Suppressor macrophage (primary cell): Measurements from ENCODE around the gene RTP5.
"Not testable (repeated sequence)": the region's sequence is repeated elsewhere in the genome, so short reads cannot be mapped to it uniquely, and the experiment has no call there.

Experiments
- DNase-seq, 4 experiments: peaks; one replicate each; pipeline ENCODE4 v3.0.0-alpha.2; 2020 to 2022

The RTP5 gene

DNA sequence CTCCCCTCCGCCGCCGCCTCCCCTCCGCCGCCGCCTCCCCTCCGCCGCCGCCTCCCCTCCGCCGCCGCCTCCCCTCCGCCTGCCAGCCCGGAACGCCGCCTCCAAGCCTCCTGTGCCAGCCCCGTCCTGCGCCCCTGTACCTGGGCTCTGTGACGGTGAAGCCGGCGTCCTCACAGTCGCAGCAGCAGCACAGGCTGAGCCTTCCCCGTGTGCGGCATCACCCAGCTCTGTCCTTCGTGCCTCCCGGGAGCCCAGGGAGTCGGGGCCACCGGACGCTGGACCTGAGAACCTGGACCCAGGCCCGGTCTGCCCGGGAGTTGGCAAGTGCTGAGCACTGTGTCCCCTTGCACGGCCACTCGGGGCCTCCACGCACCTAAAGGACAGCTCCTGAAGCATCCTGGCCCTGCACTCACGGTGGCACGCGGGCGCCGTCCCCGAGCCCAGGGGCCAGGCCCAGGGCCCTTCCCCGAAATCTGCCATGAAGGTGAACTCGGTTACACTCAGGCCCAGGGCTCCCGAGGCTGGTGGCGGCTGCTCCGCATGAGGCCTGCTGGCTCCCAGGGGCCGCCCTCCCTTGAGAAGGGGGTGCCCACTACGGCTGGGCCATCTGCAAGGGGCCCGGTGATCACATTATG is 32.9 kb downstream of the RTP5 start:
- DNase-seq, result no peak

DNA sequence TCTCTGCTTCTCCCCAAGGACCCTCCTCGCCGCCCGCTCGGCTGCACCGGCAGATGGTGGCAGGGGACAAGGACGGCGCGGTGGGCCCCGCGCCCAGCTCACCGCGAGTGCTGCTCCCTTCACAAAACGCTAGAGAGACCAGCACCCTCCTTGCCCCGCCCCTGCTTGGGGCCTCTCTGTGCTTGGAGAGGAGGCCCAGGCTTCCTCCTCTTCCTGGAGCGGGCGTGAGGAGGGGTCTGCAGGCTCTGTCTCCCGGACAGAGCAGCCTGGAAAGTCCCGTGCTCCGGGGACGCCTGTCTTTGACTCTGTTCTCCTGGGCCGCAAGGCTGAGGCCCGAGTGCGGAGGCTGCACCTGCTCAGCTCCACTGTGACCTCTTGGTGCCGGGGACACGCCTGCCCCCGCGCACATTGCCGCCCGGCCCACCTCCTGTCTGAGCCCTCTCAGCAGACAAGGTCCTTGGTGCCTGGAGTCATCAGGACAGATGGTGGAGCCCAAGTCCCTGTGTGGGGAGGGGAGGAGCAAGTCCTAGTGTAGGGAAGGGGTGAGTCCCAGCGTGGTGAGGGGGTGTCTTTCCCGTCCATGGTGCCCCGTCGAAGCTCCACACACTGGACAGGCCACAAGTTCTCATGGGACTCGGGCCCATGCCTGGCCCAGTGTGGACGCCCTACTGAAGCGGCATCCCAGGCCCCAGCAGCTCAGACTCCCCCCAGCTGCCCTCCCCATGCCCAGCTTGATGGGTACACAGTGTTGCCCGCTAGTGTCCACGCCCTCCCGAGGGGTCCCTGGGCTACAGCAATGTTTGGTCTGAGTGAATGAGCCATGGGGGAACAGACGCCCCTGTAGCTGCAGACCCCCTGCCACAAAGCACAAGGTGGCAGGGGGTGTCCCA is 33.8 kb downstream of the RTP5 start:
- no peak for DNase-seq

DNA sequence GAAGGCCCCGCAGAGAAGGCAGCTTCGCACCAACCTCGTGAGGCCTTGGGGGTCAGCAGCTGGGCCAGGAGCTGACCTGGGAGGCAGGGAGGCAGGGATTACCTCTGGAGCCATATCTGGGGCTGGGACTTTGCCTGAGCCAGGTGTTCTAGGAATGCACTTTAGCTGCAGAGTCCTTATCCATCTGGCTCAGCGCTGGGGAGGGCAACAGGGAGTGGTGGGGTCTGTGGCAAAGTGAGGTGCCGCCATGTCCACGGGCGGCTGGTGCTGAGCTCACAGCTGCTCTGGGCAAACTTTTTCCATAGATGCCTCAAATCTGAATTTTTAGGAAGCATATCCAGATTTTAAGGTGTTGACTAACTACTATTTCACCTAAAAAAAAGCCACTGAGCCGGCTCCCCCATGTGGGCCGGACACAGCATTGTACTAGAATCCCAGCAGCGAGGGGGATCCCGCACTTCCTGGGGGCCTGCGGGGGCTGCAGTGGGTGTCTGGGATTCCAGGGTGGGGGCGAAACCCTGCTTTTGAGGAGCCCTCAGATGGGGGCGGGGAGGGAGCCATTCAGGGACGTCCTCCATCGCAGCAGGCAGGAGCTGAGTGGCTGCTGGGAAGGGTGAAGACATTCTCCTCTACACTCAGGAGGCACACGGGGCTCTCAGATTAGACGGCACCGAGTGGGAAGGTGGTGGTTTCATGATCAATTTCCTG is 34.6 kb downstream of the RTP5 start:
- DNase-seq, result no peak

DNA sequence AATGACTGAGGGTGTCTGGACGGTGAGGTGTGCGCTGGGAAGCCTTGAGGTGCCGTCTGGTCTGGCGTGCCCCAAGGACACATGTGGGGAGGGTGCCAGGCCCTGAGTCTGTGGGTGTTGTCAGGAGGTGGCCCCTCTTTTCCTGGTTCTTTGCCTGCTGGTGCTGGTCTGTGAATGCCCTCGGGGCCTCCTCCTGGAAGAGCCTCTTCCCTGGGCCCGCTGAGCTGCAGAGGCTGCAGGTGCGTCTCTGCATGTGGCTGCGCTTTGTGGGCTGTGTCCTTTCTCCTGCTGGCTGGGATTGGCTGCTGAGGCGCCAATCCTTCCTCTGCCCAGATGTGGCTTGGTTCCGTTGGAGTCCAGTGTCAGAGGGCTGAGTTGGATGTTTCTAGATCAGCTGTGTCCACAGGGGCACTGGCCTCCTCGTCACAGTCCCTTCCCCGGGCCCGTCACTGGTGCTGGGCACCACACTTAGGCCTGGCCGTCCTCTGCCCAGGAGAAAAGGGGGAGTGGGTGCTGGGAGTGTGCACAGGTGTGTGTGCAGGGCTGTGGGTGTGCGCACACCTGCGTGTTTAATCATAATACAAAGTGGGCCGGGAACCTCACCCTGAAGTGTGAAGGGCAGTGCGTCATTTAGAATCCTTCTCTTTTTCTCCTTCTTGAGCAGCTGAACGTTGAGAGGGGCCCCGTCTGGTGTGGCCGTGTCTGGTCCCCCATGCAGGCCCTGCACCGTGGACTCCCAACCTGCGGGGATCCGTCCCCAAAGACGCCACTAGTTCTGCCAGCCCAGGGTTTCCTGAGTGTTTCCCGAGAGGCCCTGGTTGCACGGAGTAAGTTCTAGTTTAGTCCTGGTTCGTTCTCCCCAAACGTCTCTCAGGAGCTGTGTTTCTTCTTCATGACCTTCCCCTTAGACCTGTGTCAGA is 35.5 kb downstream of the RTP5 start:
- no peak for DNase-seq

DNA sequence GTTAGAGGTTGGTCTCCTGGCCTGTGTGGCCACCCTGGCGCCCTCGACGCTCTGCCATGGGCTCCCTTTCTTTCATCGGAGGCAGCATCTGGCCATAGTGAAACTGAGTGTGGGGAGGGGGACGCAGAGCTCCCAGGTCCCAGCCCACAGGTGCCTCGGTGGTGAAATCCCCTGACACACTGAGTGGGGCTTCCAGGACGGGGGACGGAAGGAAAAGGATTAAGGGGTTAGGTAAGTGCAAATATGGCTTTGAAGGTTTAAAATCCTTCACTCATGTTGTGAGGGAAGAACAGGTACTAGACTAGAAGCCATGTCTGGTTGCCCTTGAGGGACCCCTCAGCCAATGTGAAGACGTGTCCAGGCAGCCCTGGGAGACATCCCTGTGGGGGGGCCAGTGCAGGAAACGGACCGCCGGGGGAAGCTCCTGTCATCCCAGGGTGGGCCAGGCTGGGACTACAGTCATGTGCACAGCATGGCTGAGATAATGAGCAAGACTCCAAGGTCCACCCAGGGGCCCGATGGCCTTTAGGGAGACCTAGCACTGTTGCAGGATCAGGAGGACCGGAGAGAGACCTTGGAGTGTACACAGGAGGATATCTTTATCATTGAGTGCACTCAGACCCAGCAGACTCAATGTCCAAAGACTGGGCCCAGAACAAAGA is 36.3 kb downstream of the RTP5 start:
- no peak for DNase-seq

DNA sequence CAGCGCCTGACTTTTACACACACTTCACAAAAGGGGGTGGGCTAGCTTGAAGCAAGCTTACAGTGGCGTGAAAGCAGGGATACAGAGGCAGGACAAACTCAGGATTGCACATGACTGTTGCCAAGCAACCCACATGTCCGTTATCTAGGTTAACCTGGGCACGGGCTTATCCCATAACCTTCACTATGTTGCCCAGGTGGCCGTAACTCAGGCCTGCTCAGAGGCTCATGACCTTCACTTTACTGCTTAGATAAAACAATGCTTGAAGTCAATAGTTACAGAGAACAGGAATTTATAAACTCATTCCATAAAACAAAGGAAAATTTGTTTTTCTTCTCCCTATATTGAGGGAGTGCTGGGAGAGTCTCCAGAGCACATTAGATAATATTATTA is 36.8 kb downstream of the RTP5 start:
- not testable (repeated sequence) for DNase-seq

DNA sequence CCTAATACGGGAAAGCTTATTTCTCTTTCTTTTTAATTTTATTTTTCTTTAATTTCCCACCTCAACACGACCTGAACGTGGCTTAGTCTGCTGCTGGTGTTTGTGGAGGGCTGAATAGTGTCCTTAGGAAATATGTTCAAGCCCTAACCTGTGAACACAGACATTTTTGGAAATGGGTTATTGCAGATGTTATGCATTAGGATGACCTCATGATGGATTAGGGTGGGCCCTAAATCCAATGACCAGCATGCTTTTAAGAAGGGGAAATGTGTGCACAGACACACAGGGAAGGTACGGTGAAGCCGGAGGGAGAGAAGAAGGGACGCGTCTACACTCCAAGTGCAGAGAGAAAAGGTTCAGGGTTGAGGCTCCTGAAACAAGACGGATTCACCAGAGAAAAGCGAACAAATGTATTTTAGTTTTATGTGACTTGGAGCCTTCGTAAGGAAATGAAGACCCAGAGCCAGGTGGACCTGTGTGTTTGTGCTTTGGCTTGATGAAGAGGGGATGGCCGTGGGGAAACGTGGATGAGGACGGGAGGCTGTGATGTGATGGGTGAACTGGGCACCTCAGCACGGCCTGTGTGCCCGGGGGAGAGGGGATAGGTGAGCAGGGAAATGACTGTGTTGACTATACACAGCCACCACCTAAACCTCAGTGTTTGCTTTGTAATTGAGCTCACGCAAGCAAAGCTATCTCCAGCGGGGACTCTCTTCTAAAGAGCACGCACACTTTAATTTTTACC is 37.5 kb downstream of the RTP5 start:
- DNase-seq, result no peak

DNA sequence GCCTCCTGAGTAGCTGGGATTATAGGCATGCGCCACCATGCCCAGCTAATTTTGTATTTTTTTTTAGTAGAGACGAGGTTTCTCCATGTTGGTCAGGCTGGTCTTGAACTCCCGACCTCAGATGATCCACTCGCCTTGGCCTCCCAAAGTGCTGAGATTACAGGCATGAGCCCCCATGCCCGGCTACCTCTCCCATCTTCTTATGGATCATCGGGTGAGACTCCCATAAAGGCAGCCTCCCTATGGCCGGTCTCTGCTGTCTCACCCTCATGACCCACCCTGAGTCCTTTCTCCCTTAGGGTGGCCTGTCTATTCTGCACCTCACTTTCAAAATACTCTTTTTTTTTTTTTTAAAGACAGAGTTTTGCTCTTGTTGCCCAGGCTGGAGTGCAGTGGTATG is 38.3 kb downstream of the RTP5 start:
- DNase-seq, result not testable (repeated sequence)

DNA sequence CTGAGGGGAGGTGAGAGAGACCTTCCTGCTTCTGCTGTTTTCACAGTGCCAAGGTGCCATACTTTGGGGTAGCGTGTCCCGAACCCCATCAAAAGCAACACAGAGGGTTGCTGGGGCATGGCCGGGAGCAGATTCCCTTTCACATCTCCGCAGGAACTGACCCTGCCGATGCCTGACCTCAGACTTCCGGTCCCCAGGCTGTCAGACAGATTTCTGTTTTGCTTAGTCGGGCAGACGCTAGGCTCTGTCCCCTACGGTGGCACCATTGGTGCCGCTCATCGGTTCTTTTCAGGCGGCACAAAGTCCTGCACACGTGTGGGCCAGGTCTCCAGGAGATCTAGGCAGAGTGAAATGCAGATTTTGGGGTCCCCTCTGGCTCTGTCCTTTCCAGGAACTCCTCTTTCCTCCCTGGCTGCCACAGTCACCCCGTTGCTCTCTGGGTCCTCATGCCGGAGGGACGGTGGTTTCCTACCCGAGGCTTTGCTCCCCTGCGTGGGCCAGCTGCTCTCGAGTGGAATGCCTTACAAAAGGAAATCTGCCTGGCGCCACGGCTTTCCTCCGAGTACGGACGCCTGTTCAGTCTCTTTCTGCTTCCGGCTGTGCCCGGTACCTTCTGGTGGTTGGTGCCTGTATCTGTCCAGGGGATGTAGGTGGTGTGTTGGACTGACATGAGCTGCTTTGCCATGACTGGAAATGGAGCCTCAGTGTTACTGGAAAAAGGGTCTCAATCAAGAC is 39.3 kb downstream of the RTP5 start:
- DNase-seq, result no peak

DNA sequence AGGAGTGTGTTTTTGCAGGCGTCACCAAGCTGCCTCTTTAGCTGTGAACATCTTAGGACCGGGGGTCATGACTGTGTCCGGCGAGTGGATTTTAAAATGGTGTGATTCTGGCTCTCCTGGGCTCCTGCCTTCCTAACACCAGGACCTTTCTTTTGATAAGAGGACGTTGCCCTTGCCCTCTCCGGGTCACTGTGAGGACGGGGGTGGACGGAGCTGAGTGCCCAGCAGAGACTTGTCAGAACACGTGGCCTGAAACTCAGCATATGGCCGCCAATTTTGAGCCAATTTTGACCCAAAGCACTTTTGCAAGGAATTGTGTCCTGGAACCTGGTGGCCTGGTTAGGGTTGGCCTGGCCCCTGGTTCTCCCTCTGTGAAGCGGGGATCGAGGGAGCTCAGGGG is 40.2 kb downstream of the RTP5 start:
- DNase-seq, result no peak

DNA sequence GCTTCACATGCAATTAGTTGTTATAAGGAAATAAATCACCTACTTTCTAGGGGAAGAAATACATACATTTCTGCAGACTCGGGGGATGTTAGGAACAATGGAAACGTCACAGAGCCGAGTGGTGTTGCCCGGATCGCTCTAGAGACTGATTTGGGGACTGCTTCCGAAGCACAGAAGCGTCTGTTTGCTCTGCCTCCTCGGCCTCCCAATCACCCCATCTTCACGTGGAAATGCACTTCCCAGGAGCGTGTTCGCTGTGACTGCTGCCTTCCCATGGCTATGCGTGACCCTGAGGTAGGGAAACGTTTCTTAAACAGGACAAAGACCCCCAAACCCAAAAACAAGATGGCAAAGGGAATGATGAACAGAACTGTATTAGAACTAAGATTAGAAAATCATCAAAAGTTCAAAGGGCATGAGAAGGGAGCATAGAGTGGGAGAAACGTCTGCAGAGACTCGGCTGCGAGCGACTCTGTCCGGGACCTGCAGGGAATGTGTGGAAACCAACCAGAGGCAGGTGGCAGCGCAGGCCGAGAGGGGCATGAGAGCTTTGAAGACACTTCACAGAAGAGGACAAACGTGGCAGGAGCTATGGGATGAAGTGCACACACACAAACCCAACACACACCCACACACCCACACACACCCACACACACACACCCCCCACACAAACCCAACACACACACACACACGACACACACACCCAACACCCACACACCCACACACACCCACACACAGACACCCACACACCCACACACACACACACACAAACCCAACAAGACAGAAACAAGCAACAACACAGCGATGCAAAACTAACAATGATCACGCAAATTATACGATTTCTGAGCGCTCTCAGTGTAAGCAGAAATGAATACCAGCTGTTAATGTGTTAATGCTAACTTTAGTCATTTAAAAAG is 41.3 kb downstream of the RTP5 start:
- DNase-seq, result no peak

DNA sequence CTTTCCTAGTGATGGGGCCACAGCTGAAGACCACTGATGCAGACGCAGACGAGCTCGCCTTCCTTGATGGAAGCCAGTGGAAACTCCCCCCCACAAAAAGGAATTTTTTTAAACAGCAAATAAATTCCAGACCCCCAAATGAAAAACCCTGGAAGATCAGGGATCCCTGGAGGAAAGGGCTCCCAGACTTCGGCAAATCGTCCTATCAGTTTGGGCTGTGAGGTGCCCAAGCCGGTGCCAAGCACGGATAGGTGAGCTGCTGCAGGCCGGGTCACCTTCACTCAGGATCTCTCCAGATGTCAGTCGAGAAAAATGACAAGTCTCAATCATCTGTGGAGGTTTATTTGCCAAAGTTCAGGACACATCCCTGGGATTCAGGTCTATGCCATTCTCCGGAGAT is 42.0 kb downstream of the RTP5 start:
- no peak for DNase-seq

DNA sequence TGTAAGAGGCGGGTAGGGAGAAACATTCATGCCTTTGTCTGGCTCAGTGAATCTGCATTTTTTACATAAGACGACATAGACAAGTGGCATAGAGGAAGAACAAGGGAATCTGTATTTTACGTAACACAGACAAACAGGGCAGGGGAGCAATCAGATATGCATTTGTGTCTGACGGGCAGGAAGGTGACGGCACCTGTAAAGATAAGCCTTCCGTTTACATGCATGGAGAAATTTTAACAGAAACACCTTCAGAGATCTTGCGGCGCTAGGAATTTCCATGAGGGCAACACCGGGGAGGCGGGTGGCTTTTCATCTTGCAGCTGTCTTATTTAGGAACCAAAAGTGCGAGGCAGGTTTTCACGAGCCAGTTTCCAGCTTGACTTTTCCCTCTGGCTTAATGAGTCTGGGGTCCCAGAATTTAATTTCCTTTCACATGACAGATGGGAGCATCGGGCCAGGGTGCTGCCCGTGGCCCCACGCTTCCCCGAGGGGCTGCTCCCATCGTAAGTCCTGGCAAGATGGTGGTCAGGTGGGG is 42.6 kb downstream of the RTP5 start:
- no peak for DNase-seq

DNA sequence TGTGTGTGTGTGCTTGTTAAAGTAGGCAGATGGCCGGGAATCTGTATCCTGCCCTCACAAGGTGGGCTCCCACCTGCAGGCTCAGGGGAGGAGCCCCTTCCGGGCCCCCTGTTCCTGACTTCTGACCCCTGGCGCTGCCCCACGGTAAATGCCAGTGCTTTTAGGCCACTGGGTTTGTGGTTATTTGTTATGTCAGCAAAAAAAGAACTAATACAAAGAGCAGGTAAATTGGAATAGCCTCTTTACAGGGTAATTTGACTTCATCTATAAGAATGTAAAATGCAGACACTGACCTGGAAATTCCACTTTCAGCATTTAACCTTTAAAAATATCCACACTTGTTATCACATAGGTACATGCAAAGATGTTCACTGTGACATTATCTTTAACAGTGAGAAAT is 44.2 kb downstream of the RTP5 start:
- DNase-seq, result no peak

DNA sequence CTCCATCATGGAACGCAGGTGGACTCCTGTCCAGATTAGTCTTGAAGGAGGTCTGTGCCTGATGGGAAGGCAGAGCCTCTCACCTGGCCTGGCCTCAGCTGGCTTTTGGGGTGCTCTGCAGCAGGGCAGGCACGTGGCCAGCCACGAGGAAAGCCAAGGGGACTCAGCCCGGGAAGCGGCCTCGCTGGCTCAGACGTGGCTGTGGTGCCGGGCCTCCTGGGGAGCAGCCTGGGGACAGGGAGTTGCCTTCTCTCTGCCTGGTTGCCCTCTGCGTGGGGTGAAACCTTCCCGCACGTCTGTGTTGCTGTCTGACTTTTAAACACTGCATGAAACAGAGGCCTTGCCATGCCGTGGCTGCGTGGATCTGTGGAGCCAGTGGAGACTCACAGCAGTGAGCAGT is 45.0 kb downstream of the RTP5 start:
- no peak for DNase-seq

DNA sequence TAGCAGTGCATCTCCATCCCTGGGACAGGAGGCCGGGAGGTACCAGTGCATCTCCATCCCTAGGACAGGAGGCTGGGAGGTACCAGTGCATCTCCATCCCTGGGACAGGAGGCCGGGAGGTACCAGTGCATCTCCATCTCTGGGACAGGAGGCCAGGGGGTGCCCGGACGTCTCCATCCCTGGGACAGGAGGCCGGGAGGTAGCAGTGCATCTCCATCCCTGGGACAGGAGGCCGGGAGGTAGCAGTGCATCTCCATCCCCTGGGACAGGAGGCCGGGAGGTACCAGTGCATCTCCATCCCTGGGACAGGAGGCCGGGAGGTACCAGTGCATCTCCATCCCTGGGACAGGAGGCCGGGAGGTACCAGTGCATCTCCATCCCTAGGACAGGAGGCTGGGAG is 52.1 kb downstream of the RTP5 start:
- not testable (repeated sequence) for DNase-seq

DNA sequence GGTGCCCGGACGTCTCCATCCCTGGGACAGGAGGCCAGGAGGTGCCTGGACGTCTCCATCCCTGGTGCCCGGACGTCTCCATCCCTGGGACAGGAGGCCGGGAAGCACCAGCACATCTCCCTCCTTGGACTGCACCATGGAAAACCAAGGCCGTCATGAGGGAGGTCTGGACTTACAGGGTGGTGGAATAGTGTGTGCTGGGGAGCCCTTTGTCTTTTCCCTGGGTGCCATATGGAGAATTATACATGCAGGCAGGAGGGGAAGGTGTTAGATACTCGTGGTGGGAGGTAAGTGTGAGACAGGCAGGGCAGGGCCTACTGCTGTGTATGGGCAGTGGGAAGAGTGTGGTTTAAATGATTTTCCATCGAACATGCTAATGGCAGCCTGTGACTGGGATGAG is 52.9 kb downstream of the RTP5 start:
- DNase-seq, result no peak

DNA sequence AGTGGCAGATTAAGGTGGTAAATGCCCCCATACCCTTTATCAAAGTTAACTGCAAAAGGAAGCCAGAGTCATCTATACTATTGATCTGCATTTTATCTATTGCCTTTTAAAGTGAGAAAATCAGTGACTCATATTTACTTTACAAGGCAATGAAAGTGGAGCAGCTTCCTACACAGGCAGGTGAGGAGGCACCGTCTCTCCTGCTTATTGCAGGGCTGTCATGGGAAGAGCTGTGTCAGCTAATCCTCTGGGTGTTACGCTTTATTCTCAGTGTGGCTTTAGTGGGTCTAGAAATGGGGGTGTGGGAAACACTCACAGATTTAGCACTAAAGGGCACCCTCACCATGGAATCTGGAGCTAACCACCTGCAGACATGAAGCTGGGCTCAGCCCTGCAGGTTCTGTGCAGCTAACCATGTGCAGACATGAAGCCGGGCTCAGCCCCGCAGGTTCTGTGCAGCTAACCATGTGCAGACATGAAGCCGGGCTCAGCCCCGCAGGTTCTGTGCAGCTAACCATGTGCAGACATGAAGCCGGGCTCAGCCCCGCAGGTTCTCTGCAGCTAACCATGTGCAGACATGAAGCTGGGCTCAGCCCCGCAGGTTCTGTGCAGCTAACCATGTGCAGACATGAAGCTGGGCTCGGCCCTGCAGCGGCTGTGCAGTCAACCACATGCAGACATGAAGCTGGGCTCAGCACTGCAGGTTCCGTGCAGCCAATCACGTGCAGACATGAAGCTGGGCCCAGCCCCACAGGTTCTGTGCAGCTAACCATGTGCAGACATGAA is 53.5 kb downstream of the RTP5 start:
- not testable (repeated sequence) for DNase-seq
